Measurements from ENCODE around the gene HERC2.
A peak's percentile ranks its signal among the peaks of the same experiment; 100 is the strongest.
"Not testable (repeated sequence)": the region's sequence is repeated elsewhere in the genome, so short reads cannot be mapped to it uniquely, and the experiment has no call there.

HERC2 gene

GRCh38 chr15:28219116-28219515 is 102.9 kb downstream of the HERC2 start:
- no peak for DNase-seq

DNA sequence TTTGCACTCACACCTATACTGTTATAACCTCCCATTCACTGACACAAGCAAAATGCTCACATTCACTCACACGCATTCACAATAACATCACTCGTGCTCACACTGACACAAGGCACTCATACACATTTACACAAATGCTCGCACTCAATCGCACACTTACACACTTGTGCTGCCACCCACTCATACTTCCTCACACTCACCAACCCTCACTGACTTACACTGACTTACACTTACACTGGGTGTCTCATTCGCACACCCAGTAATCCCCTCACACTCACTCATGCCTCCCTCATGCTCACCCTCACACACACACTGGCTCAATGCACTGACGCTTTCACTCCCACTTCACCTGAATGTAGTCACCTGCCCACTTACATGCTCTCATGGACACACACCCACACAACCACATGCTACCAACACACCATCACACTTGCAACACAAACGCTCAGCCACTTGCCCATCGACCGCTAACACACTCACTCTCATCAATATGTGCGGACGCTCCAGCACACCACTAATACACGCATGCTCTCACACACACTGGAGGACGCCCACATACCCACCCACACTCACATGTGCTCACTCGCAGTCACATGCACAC is 104.9 kb downstream of the HERC2 start:
- DNase-seq = not testable (repeated sequence)

- not testable (repeated sequence) for DNase-seq
Measured at GRCh38 chr15:28215521-28215920, 106.5 kb downstream of the HERC2 start.

DNA sequence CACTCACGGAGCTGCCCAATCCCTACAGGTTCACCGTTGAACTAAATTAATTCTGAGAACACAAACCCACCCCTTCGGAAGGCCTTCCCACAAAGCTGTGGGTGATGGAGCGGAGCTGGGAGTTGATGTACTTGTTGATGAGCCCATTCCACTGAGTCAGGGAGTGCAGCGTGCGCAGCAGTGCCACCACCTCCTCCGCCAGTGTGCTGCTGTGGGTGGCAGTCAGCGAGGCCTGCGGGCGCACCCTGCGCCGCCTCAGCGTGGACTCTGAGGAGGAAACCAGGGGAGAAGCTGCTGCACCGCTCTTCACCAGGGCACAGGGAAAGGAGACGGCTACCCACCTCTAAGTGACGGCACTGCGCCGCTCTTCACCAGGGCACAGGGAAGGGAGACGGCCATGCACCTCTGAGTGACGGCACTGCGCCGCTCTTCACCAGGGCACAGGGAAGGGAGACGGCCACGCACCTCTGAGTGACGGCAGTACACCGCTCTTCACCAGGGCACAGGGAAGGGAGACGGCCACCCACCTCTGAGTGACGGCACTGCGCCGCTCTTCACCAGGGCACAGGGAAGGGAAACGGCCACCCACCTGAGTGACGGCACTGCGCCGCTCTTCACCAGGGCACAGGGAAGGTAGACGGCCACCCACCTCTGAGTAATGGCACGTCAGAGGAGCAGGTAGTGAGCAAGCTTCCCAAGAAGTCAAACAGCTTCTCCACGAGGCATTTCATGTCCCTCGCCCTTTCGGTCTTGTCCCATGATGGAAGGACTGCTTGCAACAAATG is 107.8 kb downstream of the HERC2 start:
- DNase-seq = not testable (repeated sequence)

DNA sequence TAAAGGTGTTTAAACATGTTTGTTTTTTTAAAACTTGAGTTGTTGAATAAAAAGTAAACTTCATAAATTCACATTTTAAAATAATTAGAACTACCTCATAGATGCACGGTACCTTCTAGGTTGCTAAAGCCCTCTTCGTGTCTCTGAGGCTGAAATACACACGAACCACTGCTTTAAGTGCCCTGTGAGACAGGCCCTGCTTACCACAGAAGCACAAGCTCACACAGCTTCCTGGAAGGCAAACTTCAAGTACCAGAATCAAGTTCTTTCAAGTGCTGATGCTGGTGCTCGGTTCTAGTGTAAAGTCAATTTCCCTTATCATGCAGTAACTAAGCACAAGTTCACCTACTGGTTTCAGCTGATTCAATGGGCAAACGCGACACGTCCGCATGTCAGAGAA is 108.6 kb downstream of the HERC2 start:
- not testable (repeated sequence) for DNase-seq

DNA sequence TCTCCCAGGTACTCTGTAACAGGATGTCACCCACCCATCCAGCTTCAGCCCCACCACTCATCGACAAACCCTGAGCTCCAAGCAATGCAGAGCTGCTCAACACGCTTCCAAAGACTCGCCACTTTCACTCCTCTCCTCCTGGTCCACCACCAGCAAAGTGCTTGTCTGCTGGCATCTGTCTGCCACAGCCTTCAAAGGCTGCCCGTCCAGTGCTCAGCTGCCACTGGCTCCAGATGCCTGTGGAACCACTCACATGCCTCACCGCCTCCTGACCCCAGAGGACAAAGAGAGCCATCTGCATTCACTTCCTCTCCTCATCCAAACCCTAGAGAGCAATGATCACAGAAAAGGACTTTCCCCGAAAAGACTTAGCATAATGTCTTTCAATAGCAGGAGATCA is 113.4 kb downstream of the HERC2 start:
- DNase-seq = peak in 1 of 4 experiments; percentile 6

- DNase-seq = not testable (repeated sequence)
Measured at GRCh38 chr15:28205640-28206039, 116.3 kb downstream of the HERC2 start.

DNA sequence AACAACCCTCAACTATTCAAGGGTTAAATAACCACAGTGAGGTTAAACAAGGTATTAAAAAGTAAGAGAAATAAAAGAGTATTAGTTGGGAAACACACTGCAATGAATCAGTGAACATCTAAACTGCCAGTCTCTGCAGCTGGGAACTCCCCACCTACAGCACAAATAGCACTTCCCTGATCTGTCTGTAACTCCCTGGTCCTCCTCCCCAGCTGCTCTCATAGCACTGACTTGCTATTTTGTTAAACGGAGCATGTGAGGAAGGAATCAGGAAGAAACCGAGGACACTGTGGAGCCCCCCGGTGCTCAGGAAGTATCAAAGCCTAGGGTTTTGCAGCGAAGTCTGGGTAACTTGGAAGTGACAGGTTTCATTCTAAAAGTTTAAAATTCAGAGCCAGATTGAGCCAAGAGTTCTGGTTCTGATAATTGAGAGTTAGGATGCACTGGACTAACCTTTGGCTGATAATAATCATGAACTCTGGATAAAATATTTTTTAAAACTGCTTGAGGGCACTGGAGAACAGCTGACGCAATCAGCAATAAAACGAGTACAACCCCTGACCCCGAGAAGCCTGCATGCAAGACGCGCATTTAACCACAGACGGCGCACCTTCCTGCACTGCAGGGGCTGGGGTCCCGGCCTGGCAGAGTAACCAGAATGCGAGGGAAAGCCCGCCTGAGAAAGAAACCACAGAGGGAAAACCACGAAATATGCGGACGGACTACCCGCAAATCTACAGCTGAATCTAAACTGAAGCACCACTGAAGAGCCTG is 118.7 kb downstream of the HERC2 start:
- DNase-seq = peak in 3 of 4 experiments; percentile 2 to 3 (median 2)

DNA sequence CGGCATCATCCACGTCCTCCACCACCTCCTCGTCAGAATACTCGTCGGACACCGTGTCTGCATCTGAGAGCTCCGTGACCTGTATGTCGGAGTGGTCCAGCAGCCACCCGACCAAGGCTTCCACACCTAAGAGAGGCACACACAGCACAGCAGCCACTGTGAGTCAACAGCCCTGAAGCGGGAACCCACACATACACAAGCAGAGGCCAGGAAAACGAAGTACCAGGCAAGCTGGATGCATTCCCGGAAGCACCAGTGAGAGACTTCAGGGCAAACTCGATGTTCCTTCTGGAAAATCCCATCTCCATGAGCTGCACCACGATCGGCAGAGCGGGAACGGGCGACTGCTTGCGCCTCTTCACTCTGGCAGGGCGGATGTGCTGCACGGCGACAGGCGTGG is 119.9 kb downstream of the HERC2 start:
- DNase-seq = not testable (repeated sequence)

GRCh38 chr15:28198215-28198614 is 123.8 kb downstream of the HERC2 start:
- DNase-seq = not testable (repeated sequence)

DNA sequence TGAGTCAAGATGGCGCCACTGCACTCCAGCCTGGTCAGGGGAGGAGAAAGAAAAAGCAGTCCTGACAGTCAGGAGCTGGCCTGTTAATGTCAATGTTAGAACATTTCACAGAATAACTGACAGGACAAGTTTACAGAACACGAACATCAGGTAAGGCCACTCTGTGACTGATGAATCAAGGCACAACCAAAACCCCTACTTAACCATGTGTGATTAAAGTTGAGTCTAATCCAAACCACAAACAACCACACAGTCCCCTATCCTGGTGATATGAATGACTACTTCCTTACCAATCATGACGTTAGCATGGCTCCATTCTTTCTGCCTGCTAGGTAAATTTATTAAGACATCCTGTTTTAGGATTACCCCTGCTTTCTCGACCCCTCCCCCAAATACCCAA is 124.3 kb downstream of the HERC2 start:
- not testable (repeated sequence) for DNase-seq

DNA sequence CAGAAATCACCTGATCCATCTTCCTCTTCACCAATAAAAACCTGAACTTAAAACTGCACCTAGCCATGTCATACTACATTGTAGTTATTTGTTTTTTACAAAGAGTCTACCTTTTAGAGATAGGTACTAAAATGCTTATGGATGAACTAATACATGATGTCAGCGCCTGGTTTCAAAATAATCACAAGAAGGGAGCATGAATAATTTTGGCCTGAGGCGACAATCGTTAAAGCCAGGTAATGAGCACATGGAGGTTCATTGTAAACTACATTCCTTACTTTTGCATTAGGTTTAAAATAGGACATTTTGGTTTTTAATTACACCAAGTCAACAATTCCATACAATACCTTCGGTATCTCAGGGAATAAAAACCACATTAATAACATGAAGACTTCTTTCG is 125.4 kb downstream of the HERC2 start:
- not testable (repeated sequence) for DNase-seq

GRCh38 chr15:28192772-28193171 is 129.2 kb downstream of the HERC2 start:
- DNase-seq = no peak

DNA sequence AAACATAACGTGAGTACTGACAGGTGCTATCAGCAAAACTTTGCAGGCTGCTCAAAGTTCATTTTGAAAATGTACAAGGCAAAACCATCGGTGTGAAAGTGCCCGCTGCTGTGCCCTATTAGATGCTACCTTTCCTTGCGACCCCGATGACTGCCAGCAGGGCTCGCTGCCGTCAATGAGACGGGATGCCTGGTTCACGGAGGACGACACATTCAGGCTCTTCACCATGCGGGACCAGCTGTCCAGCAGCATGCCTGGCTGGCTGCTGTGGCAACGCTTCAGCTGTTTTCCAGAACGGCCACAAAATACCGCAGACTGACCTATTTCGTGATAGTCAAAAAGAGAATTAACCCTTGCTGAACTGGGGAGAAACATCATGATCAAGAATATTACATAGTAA is 130.1 kb downstream of the HERC2 start:
- no peak for DNase-seq

DNA sequence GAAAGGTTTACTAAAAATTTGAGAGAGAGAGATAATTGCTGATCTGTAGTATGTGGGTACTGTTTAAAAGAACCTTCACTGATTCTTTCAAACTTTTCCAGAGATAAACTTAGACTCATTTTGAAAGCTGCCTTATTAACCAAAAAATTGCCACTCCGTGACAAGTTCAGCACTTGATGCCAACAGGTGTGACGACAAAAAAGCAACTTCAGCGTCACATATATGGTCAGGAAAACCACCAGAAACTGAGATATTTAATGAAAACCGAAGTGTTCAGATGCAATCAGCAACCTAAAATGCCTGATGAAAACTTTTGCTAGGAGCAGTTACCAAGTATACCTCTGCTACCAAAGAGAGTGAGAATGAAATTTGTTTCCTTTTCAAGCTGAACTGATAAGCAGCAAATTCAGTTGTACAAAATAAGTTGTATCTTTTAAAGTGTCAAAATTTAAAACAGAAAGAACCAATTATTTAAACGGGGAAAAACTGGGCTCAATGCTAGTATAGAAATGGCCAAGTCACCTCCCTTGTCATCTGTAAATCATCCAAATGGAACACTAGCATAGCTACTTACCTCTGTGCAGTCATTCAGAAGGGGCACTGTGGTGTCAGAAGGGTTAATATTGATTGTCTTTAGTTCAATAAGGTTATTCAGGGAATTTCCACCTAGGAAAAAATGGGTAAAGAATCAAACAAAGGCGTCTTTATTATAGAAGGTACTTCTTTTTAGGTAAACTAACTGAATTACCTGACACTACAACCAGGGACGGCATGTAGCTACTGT is 131.4 kb downstream of the HERC2 start:
- DNase-seq = no peak

DNA sequence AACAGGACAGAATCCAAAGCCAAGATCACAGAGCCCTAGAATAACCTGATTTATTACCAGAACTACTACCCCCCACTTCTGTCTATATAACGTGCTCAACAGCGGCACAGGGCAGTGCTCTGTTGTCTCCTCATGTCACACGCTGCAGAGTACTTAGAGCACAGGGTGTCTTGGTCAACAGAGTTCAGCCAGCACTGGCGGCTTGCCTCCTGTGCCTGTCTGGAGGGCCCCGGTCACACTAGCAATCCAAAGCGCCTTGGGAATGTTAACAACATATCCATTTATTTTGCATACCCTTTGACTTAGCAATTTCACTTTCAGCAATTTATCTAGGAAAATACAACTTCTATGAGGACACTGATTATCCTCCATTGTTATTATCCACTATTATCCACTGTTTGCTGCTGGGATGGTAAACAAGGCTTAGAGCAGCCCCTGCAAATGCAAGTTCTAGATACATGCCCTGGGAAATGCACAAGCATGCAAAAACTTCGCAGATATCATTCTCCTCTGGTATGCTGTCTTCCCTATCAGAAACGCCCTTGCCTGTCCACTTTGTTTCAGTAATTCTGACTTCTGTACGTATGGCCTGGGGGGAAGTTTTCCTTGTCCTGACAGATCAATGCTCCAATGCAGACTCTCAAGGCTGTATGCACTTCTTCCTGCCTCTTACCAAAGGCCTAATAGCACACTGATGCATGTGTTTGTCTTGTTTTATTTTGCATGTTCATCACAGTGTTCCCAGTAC is 136.7 kb downstream of the HERC2 start:
- DNase-seq = no peak

GRCh38 chr15:28184166-28184565 is 137.8 kb downstream of the HERC2 start:
- DNase-seq = no peak

- DNase-seq = no peak
Measured at GRCh38 chr15:28182731-28183130, 139.2 kb downstream of the HERC2 start.

DNA sequence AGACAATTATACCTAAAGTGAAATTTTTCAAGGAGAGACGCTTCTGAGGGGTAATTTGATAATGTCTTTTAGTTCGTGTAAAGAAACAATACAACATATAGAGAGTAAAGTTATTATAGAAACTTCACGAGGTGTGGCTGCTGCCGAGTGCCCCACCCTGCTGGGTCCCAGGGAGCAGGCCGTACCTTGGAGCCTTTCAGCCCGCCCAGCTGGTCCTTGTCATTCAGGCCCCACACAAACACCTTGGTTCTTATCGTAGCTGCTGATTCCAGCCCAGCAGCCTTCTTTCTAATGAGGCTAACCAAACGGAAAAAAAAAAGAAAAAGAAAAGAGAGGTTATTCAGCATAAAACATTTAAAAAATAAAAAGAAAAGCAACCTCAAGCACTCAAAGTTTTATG is 139.8 kb downstream of the HERC2 start:
- DNase-seq = no peak

- DNase-seq = no peak
Measured at GRCh38 chr15:28181366-28181765, 140.6 kb downstream of the HERC2 start.

GRCh38 chr15:28179270-28179669 is 142.7 kb downstream of the HERC2 start:
- no peak for DNase-seq

DNA sequence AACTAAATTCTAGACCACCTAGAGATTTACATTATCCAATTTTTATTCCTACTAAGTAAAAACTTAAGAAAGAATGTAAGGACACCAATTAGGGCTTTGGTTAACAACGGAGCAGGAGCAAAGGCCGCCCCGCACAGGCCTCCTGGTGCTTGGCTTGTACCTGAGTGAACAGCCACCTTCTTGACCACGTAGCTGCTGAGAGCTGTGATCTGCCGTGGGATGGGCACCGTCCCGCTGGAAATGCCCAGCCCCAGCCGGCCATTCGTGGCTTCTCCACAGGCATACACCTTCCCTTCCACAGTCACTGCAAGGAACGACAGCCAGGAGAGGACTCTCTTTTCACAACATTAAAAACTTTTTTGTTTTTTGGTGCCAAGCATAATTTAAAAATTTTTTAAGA is 143.3 kb downstream of the HERC2 start:
- DNase-seq = no peak

All from suppressor macrophage (primary cell).